OCI-LY7 (cell line): ENCODE measurements around the gene C20orf96.

Source experiments
- EZH2phosphoT487 ChIP-seq: fragments of 200-600 bp; sonication (generic); IDR thresholded peaks from 2 replicates; pipeline ENCODE4 v1.6.1; 2018; ENCODE audit warnings: low read depth, borderline replicate concordance, mild to moderate bottlenecking, mixed run types, antibody characterized with exemption, low read length, moderate library complexity, mixed read lengths
- TF ChIP-seq, protein P1 (sequence below): fragments of 200-600 bp; sonication (generic); conservative IDR thresholded peaks from 2 replicates; pipeline ENCODE4 v1.5.1; 2014; ENCODE audit warnings: mild to moderate bottlenecking, antibody characterized with exemption, low read length, moderate library complexity, mixed read lengths

DNA sequence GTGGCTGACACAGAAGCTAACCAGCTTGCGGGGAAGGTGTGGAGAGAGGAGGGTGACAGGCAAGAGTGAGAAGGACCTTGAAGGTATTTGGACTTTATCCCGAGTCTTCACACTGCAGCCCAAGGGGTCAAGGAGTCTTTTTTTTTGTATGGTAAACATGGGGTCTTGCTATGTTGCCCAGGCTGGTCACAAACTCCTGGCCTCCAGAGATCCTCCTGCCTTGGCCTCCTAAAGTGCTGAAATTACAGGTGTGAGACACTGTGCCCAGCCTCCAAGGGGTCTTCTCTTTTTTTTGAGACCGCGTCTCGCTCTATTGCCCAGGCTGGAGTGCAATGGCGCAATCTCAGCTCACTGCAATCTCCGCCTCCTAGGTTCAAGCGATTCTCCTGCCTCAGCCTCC is 44.0 kb upstream of the C20orf96 start:
- no peak for TF ChIP-seq EZH2phosphoT487
- TF ChIP-seq, protein P1, sequence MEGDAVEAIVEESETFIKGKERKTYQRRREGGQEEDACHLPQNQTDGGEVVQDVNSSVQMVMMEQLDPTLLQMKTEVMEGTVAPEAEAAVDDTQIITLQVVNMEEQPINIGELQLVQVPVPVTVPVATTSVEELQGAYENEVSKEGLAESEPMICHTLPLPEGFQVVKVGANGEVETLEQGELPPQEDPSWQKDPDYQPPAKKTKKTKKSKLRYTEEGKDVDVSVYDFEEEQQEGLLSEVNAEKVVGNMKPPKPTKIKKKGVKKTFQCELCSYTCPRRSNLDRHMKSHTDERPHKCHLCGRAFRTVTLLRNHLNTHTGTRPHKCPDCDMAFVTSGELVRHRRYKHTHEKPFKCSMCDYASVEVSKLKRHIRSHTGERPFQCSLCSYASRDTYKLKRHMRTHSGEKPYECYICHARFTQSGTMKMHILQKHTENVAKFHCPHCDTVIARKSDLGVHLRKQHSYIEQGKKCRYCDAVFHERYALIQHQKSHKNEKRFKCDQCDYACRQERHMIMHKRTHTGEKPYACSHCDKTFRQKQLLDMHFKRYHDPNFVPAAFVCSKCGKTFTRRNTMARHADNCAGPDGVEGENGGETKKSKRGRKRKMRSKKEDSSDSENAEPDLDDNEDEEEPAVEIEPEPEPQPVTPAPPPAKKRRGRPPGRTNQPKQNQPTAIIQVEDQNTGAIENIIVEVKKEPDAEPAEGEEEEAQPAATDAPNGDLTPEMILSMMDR: no peak
